Ishikawa (cell line): Measurements from ENCODE around the gene THSD4.

Experiments used
- RAD21 ChIP-seq: IDR thresholded peaks from 2 replicates; pipeline ENCODE4 v1.6.1; 2012; ENCODE audit warnings: low read depth
- TAF1 ChIP-seq: IDR thresholded peaks from 2 replicates; pipeline ENCODE4 v1.6.1; 2012; ENCODE audit warnings: low read depth, mild to moderate bottlenecking
- TCF12 ChIP-seq: IDR thresholded peaks from 2 replicates; pipeline ENCODE4 v1.6.1; 2012; ENCODE audit warnings: low read depth
- TF ChIP-seq, protein P1 (sequence below): IDR thresholded peaks from 2 replicates; pipeline ENCODE4 v1.6.1; 2012
- TF ChIP-seq, protein P2 (sequence below): IDR thresholded peaks from 2 replicates; pipeline ENCODE4 v1.6.1; 2012

DNA sequence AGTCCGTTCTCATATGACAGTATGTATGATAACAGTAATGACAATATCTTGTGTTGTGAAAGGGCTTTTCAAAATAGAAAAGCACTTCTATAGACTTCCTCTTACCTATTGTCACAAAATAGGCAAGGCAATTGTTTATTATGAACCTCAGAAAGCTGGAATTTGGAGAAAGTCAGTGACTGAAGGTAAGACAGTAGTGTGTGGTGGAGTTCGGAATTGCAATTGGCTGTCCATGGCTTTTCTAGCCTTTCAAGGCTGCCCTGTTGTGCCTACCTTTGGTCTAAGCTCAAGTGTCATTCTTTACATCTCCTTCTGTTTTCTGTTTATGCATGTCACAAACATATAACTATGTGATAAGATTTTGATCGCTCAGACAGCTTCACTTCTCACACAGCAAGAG is 475.8 kb downstream of the THSD4 start:
- TF ChIP-seq, protein P1, sequence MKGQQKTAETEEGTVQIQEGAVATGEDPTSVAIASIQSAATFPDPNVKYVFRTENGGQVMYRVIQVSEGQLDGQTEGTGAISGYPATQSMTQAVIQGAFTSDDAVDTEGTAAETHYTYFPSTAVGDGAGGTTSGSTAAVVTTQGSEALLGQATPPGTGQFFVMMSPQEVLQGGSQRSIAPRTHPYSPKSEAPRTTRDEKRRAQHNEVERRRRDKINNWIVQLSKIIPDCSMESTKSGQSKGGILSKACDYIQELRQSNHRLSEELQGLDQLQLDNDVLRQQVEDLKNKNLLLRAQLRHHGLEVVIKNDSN = no peak
- TF ChIP-seq RAD21 (no peak), TCF12 (no peak), TAF1 (no peak)
- TF ChIP-seq, protein P2, sequence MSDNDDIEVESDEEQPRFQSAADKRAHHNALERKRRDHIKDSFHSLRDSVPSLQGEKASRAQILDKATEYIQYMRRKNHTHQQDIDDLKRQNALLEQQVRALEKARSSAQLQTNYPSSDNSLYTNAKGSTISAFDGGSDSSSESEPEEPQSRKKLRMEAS = no peak
